Measurements from ENCODE around the gene ST6GALNAC5.

The ST6GALNAC5 gene

DNA sequence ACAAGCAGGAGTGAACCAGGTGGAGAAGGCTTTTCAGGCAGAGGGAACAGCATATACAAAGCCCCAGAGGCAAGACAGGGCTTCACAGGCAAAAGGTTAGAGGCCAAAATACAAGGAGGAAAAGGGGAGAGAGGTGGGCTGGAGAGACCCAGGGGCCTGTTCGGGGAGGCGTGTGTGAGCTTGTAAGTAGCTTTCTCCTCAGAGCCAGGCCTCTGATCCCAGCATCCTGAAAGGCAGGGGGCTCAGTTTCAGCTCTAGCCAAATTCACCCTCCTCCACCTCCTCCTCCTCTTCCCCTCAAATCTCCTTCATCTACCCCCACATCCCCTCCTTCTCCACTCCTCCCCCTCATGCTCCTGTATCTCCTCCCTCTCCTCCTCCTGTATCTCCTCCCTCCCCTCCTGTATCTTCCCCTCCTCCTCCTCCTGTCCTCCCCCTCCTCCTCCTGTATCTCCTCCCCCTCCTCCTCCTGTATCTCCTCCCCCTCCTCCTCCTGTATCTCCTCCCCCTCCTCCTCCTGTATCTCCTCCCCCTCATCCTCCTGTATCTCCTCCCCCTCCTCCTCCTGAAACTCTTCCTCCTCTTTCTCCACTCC lies 148.6 kb downstream of the ST6GALNAC5 start:
- DNase-seq, result no peak

DNA sequence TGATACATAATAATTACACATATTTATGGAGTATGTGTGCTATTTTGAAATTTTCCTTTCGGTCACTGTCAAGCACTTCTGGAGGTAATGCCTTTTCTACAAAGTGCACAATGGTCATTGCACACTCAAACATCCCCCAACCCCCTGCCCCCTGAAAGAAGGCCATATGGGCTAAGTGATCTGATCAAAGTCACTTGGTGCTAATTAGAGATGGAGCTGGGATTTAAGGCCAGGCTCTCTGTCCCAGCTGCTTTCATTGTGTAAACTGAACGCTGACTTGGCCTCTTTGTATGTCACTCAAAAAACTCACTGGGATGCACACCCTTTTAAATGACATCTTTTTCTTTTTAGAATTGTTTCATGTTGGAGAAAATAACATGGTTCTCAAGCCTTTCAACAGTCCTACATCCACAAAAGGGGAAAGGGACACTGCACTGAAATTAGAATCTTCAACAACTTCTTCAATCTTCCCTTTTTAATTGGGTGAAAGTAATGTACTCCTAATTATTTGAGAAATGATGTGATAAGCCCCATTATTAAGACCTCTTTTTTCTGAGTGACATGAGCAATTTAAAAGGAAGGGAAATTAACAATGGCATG lies 149.2 kb downstream of the ST6GALNAC5 start:
- no peak for DNase-seq

DNA sequence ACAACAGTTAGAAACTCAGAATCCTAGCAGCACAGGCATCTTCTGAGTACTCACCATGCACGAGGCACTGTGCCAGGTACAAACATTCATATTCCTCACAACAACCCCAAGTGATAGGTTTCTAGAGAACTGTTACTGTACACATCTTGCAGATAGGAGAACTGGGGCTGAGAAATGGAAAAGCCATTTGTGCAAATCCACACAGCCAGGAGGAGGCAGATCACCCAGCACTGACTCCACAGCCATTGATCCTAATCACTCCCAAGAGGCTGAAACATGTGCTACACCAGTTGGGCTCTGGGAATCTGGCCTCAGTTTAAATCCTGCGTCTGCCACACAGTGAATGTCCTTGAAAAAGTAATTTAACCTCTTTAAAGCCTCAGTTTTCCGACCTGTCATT lies 151.0 kb downstream of the ST6GALNAC5 start:
- DNase-seq, result no peak

DNA sequence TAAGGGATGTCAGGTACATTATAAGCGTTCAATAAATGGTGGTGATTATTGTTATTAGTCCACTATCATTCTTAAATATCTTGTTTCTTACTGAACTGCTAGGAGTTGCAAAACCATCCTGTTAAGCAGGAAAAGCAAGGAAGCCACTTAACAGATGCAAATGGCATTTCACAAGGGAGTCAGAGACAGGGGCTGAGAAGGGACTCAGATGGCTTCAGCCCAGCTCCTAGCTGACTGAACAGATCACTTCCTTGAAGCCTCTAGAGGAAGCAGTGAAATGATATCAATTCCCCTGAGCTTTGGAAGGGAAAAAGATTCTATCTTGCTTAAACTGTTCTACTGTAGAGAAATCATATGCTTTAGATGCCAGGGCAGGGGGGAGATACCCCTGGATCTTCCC lies 151.5 kb downstream of the ST6GALNAC5 start:
- no peak for DNase-seq

DNA sequence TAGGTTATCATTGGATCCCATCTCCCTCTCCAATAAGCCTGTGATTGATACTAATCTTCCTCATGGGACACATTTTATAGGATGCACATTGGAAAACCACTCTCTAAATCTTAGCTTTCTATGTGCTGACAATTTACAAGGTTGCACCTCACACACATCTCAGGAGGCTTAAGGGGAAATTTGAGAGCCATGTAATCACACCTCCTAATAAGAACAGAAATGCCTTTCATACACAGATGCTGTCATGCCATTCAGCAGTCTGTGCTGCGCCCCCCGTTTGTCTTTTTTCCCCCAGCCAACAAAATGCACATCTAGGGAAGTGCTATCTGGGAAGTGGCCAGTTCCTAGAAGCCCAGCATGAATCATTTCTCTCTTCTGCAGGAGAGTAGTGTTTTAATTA lies 154.5 kb downstream of the ST6GALNAC5 start:
- no peak for DNase-seq

DNA sequence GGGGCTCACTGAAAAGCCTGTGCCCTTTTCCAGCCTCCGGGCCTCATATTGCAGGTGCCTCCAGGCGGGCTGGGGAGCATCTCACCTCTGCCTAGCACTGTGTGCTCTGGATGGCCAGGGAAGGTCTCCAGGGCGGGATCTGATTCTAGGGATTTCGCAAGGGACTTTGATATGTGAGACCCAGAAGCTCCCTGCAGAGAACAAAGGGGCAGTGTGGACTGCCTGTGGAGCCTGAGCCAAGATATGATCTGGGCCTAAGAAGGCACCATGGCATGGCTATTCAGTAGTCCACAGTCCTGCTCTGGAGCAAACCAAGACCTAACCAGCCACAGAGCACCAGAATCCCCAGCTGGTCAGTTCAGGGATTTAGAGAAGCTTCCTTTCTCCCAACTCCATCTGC lies 157.2 kb downstream of the ST6GALNAC5 start:
- DNase-seq, result no peak

DNA sequence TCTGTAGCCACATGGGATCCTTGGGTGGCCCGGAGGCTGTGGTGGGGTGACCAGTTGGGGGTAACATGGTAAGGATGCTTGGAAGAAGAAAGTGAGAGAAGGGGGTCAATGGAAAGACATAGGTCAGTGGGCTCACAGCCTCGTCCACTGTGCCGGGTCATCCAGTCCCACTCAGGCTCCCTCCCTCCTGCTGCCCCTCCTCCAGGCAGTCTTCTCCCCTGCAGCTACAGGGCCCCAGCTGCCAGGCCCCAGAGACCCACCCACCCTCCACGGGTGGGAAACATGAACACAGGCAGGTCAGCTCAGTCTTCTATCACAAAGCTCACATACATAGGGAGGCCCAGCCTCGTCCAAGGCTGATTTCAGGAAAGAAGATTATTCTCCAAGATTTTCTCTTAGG lies 158.3 kb downstream of the ST6GALNAC5 start:
- no peak for DNase-seq

DNA sequence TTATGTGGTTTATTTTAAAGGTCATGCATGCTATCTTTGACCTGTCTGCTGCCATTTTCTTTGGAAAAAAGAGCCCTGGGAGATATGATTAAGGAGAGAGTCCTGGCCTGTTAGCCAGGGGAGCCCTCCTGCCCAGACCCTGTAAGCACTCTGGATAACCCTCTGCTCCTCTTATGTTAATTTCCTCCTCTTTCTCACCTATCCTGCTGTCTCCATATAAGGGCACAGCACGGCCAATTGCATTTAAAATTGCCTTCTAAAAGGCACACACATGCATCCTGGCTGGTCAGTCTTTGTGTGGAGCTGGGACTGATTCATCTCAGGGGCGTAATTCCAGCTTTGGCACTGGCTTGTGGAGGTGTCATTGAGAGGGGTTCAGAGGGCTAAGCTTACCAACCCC lies 158.9 kb downstream of the ST6GALNAC5 start:
- no peak for DNase-seq

DNA sequence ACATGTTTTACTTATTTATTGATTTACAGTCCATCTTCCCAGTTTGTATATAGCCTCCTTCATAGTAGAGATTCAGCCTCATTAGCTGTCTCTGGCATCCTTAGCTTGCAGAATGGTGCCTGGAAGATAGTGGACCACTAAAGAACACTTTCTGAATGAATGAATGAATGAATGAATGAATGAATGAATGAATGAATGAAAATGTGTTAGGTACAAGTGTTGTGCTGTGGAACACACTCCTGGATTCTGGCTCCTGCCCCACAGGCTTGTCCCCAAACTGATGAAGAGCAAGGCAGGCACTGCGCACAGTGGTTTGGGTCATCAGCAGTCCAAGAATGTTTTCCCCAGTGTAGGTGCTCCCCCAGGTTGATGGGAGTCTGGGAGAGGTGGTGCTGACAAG lies 159.4 kb downstream of the ST6GALNAC5 start:
- DNase-seq, result no peak

DNA sequence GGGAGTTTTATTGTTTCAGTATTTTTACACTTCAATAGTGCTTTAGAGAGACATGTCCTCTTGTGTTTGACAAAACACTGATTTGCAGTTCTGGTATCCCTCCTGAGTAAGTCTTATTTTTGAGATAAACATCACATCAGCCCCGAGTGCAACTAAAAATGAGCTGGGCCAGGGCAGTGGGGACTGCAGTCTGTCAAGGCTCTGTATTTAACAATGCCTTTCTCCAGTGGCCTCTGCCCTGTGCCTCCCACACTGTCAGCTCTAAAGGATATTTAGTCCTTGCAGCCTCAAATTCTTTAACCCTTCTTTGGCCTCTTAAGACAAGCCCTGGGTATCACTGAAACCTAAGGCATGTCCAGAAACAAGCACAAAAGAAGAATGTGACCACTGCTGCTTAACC lies 160.6 kb downstream of the ST6GALNAC5 start:
- DNase-seq, result no peak

DNA sequence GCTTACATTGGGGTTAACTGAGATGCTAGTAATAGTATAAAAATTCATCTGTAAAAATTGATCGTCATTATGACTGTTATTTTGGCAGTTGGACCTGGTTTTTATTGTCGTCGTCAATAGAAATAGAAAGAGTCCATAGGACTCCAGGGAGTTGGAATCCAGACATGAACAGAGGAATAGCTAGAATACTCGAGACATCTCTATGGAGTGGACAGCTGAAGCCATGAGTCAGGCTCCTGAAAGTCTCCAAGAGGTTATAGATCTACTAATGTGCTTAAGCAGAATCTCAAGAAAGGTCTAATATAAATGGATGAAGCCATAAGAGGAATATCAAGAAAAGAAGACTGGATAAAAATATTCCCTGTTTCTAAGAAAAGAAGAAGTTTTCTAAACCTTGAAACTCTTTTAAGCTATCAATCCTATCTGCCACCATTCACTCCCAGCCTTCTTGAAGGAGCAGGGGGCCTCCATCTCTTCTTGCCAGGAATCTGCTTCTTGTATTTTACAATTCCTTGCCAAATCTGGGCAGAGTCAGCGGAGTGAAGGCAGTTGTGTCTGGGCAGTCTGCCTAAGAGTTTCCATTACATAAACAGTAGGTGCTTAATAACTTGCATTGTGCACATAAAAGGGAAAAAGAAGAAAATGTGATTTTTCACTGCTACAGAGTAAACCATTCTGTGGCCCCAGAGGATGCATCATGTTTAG lies 163.3 kb downstream of the ST6GALNAC5 start:
- DNase-seq, result peak; percentile 62

DNA sequence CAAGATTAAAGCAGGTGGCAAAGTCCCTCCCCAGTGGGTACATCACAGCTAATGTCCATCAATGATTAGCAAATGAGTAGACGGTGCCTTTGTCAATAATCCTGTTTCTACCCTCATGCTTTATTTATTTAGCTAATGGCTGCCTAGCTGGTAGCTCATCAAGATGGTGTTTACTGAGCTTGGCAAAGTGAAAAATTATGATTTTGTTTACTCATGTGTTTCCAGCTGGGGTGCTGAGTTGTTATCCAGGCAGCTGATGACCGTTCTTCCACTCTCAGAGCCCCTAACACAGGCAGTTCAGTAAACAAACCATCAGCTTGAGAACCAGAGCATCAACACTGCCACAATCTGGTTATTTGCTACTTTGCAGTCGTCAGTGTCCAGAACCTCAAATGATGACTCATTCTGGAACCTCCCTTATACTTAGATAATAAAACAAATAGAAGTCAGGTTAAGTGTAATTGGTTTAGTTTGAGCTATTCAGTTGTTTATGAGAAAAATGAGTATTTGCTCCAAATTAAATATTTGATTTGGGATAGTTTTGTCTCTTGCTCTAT lies 163.9 kb downstream of the ST6GALNAC5 start:
- DNase-seq, result peak; percentile 84

DNA sequence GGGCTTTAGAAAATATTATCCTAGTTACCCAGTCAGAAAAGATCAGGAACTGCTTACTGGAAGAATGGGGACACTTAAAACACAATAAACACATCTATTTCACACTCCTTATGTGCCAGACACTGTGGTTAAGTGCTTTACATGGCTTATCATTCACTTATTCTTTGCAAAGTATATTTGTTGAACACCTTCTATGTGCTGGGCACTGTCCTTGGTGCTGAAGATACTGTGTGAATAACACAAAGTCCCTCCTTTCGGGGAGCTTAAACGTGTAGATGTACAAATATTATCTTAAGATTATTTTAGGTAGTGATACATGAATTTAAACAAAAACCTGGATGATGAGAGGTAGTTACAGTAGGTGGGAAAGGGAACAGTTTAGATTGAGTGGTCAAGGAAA lies 169.3 kb downstream of the ST6GALNAC5 start:
- DNase-seq, result no peak

DNA sequence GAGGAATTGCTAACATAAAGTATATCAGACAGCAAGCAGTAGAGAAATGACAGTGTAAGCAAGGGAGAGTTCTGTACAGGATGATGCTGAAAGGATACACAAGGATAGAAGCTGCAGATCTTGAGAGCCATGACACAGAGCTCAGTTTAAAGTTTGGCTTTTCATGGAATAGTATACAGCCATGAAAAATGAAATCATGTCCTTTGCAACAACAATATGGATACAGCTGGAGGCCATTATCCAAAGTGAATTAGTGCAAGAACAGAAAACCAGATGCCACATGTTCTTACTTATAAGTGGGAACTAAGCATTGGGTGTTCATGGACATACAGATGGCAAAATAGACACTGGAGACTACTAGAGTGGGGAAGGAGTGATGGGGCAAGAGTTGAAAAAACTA lies 169.8 kb downstream of the ST6GALNAC5 start:
- DNase-seq, result no peak

DNA sequence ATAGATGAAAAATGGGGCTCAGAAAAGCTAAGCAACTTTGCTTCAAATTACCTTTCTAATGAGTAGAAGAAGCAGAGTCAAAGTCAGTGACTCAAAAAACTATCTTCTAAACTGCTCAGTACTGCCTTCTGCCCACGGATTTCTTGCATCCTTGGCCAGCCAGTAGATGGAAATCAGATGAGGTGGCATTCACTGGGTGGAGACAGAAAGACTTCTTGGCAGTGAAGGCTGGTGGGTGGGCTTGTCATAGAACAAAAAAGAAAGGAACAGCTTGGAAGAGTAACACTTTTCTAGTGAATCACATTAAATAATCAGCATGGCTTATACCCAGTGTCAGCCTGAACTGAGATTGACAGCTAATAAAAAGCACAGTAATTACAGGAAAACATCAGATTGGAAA lies 170.7 kb downstream of the ST6GALNAC5 start:
- no peak for DNase-seq

DNA sequence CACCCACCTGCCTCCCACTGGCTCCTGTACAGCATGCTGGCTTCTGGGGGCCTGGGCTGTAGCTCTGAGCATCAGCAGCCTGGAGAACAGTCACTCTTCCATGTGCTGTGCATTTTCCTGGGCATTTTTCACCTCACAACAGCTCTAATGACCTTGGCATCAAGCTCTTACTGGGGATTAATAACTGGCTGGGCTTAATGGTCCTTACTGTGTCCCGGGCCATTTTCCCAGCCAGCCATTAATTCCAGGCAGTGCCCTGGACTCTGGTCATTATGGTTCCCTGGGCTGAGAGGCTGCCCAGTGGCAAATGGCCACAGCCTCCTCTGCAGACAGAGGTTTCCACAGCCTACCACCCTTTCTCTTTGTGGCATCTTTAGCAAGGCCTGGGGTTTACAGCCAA lies 171.8 kb downstream of the ST6GALNAC5 start:
- no peak for DNase-seq

DNA sequence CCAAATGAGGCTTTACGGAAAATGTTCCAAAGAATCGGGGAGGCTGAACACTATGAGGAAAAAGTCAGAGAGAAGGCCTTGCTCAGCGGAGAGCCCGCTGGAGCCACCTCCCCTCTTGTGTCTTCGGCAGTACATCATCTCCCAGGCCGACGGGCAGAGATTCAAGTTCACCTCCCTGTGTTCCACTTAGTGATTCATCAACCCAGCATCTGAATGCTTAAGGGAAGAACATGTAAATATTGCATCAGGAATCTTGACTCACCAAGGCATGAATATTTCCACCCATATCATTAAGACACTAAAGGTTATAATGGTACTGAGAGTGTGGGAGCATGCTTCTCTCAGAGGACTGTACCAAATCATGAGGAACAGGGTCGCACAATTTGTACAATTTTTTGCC lies 172.5 kb downstream of the ST6GALNAC5 start:
- DNase-seq, result no peak

DNA sequence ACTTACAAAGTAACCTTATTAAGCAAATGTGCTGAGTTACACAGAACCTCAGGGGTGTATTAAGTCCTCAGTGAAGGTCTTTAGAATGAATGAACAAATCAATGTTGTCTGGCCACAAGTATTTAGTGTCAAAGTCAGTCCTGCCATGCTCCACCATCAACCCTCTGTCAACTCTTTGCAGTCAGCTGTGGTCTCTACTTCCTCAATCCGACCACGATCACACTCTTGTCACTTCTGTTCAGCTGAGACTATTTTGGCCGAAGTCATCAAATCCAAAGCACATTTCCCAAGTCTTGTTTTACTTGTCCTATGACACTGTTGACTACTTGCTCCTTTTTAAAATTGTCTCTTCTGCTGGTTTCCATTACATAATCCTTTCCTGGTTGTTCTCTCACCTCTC lies 173.5 kb downstream of the ST6GALNAC5 start:
- DNase-seq, result no peak

DNA sequence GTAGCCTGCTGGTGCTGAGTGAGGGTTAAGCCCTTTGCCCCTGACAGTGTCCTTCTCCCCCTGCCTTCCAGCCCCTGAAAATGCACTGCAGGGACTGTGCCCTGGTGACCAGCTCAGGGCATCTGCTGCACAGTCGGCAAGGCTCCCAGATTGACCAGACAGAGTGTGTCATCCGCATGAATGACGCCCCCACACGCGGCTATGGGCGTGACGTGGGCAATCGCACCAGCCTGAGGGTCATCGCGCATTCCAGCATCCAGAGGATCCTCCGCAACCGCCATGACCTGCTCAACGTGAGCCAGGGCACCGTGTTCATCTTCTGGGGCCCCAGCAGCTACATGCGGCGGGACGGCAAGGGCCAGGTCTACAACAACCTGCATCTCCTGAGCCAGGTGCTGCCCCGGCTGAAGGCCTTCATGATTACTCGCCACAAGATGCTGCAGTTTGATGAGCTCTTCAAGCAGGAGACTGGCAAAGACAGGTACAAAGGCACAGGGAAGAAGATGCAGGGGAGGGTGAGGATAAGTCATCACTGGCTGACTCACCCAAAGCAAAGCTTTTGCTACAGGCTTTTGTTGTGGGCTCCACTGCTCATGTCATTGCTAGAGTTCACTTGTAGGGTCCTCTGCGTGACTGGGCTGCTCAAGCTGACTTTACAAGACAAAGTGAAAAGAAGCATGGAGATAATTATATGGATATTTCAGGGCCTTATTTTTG lies 177.0 kb downstream of the ST6GALNAC5 start:
- DNase-seq, result no peak

DNA sequence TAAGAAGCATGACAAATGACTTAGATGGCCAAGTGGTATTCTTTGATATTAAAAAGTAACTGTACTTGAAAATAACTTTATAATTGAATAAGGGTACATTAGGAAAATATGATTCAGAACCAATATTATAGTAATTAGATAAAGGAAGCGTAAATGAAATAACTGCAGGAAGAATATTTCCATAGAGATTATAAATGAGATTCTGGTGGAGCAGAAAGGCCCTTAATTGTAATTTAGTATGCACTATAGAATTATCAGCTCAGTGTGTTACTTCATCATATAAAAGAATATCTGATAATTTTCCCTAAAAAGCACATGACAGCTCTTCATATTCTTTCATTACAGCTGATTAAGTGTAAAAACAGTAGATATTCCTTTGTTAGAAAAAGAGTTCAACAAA lies 180.3 kb downstream of the ST6GALNAC5 start:
- DNase-seq, result no peak

DNA sequence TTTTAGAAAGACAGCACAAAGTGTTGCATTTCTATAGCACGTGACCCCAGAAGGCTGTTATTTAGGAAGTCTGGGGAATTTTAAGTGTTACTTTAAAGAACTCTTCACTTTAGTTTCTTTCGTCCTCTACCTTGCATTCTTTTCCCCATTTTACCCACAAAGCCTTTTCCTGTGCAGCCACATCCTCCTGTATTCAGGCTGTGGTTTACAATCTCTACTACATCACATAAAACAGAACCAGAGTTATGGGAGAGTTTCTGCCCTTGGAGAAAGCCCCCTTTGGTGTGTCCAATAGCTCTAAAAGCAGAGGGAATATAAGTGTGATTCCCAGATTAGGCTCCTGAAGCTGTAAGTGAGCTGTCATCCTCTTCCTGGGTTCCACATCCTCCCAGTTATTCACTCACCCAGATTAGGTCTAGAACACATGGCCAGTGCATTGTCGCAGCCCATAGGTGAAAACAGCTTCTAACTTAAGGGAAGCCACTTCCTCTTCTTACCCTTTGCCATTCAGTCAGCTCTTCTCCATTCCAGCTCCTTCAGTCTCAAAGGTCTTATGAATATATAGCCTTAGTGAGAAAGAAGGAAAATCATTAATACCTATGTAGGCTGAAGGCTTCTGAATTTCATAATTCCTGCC lies 180.8 kb downstream of the ST6GALNAC5 start:
- DNase-seq, result no peak

DNA sequence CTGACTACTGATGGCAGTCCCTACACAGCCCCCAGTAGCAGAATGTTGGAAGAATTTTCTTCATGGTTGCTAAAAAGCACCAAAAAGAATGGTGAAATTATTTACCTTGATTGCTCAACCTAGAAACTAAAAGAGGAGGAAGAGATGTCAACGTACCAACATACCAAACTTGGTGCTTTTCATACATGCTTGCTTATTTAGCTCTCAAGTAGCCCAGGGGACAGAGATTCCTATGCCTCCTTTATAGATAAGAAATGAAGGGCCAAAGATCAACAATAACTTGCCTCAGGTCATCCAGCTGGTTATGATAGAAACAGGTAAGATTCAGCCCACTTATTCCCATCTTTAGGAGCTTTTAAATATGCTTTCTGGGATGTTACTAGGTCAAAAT lies 181.3 kb downstream of the ST6GALNAC5 start:
- DNase-seq, result no peak

DNA sequence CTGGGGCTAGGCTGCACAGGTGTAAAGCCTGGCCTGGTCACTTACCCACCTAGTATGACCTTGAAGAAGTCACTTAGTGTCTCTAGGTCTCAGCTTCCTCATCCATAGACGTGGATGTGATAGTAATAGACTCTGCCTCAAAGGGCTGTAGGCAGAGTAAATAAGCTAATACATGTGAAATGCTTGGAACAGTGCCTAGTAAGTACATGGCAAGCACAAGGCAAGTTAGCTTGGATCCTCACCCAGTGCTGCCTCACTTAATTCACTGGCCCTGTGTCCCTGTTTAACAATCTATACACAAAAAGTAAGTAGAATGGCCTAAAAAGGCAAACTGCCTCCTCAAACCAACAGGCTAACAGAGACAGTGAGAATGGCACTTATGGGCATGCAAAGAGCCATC lies 184.1 kb downstream of the ST6GALNAC5 start:
- no peak for DNase-seq
